ENCODE measurements around the gene NUDT7.

The NUDT7 gene

DNA sequence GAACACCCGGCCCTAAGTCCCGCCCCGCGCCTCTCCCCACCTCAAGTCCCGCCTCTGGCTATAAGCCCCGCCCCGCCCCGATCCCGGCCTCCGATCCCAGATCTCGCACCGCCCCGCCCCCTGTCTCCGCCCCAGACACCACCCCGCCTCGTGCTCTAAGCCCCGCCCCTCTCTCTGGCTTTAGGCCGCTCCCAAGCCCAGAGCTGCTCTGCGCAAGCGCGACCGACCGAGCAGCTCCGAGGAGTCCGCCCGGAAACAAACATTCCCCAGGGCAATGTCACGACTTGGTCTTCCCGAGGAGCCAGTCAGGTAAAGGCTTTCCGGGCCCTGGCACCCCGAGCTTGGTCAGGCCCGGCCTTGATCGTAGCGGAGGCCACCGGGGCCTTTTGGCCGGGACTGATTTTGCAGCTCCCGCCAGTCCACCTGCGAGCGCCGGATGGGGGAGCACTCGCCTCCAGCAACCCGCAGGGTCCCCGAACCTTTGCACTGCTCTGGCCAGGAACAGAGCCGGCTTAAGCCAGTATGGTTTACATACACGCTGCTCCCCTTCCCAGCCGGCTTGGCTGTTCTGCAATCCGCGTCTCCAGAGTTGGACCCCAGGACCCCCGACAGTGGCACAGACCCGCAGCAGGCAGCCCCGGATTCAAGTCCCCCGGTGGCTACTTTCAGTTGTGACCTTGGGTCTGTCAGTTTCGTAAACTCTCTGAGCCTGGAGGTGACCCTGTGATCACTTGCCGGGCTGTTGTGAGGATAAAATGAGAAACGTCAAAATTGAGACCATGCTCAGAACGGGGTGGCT is at the start of gene NUDT7 (continued):
- TF ChIP-seq, protein P1, sequence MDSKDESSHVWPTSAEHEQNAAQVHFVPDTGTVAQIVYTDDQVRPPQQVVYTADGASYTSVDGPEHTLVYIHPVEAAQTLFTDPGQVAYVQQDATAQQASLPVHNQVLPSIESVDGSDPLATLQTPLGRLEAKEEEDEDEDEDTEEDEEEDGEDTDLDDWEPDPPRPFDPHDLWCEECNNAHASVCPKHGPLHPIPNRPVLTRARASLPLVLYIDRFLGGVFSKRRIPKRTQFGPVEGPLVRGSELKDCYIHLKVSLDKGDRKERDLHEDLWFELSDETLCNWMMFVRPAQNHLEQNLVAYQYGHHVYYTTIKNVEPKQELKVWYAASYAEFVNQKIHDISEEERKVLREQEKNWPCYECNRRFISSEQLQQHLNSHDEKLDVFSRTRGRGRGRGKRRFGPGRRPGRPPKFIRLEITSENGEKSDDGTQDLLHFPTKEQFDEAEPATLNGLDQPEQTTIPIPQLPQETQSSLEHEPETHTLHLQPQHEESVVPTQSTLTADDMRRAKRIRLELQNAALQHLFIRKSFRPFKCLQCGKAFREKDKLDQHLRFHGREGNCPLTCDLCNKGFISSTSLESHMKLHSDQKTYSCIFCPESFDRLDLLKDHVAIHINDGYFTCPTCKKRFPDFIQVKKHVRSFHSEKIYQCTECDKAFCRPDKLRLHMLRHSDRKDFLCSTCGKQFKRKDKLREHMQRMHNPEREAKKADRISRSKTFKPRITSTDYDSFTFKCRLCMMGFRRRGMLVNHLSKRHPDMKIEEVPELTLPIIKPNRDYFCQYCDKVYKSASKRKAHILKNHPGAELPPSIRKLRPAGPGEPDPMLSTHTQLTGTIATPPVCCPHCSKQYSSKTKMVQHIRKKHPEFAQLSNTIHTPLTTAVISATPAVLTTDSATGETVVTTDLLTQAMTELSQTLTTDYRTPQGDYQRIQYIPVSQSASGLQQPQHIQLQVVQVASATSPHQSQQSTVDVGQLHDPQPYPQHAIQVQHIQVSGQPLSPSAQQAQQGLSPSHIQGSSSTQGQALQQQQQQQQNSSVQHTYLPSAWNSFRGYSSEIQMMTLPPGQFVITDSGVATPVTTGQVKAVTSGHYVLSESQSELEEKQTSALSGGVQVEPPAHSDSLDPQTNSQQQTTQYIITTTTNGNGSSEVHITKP (tag by site-specific recombination; IDR thresholded peaks at IDR 0.05), result peak; percentile 95
- no peak for TF ChIP-seq ZNF521 (tag by site-specific recombination; IDR thresholded peaks at IDR 0.05)
- TF ChIP-seq SP7 (tag by site-specific recombination; IDR thresholded peaks at IDR 0.05), result 0 out of 2 replicates have a peak, but pooled peaks have one; percentile 19
- no peak for TF ChIP-seq ZFHX2 (tag by site-specific recombination; conservative IDR thresholded peaks at IDR 0.05)
- TF ChIP-seq ZBTB20 (tag by site-specific recombination; IDR thresholded peaks at IDR 0.05), result peak; percentile 24; the same call in 1 of the 2 replicates
- no peak for TF ChIP-seq IKZF3 (tag by site-specific recombination; IDR thresholded peaks at IDR 0.05)
- TF ChIP-seq ZNF19 (tag by site-specific recombination; IDR thresholded peaks at IDR 0.05; ENCODE audit: low read depth), result no peak
- peak; percentile 62; the same call in 1 of the 2 replicates for TF ChIP-seq ZXDB (tag by site-specific recombination; IDR thresholded peaks at IDR 0.05)
- no peak for TF ChIP-seq PRDM1 (tag by site-specific recombination; IDR thresholded peaks at IDR 0.05)
- no peak for TF ChIP-seq ZBTB8A (tag by site-specific recombination; IDR thresholded peaks at IDR 0.05)
- TF ChIP-seq SETDB1 (IDR thresholded peaks at IDR 0.05; ENCODE audit: insufficient read length, low read length), result no peak
- TF ChIP-seq, protein P2, sequence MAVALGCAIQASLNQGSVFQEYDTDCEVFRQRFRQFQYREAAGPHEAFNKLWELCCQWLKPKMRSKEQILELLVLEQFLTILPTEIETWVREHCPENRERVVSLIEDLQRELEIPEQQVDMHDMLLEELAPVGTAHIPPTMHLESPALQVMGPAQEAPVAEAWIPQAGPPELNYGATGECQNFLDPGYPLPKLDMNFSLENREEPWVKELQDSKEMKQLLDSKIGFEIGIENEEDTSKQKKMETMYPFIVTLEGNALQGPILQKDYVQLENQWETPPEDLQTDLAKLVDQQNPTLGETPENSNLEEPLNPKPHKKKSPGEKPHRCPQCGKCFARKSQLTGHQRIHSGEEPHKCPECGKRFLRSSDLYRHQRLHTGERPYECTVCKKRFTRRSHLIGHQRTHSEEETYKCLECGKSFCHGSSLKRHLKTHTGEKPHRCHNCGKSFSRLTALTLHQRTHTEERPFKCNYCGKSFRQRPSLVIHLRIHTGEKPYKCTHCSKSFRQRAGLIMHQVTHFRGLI (tag by site-specific recombination; IDR thresholded peaks at IDR 0.05), result no peak
- TF ChIP-seq ZNF157 (tag by site-specific recombination; IDR thresholded peaks at IDR 0.05), result no peak
- no peak for TF ChIP-seq ZFP3 (tag by site-specific recombination; IDR thresholded peaks at IDR 0.05; ENCODE audit: low read depth)
- no peak for TF ChIP-seq ZNF341 (tag by site-specific recombination; IDR thresholded peaks at IDR 0.05; ENCODE audit: low read depth)
- no peak for TF ChIP-seq YY2 (tag by site-specific recombination; IDR thresholded peaks at IDR 0.05)
- TF ChIP-seq, protein P3, sequence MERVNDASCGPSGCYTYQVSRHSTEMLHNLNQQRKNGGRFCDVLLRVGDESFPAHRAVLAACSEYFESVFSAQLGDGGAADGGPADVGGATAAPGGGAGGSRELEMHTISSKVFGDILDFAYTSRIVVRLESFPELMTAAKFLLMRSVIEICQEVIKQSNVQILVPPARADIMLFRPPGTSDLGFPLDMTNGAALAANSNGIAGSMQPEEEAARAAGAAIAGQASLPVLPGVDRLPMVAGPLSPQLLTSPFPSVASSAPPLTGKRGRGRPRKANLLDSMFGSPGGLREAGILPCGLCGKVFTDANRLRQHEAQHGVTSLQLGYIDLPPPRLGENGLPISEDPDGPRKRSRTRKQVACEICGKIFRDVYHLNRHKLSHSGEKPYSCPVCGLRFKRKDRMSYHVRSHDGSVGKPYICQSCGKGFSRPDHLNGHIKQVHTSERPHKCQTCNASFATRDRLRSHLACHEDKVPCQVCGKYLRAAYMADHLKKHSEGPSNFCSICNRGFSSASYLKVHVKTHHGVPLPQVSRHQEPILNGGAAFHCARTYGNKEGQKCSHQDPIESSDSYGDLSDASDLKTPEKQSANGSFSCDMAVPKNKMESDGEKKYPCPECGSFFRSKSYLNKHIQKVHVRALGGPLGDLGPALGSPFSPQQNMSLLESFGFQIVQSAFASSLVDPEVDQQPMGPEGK (tag by site-specific recombination; IDR thresholded peaks at IDR 0.05), result 0 out of 2 replicates have a peak, but pooled peaks have one; percentile 22
- TF ChIP-seq, protein P4, sequence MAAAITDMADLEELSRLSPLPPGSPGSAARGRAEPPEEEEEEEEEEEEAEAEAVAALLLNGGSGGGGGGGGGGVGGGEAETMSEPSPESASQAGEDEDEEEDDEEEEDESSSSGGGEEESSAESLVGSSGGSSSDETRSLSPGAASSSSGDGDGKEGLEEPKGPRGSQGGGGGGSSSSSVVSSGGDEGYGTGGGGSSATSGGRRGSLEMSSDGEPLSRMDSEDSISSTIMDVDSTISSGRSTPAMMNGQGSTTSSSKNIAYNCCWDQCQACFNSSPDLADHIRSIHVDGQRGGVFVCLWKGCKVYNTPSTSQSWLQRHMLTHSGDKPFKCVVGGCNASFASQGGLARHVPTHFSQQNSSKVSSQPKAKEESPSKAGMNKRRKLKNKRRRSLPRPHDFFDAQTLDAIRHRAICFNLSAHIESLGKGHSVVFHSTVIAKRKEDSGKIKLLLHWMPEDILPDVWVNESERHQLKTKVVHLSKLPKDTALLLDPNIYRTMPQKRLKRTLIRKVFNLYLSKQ (tag by site-specific recombination; IDR thresholded peaks at IDR 0.05; ENCODE audit: borderline replicate concordance), result no peak
- TF ChIP-seq FEZF1 (tag by site-specific recombination; IDR thresholded peaks at IDR 0.05), result no peak
- TF ChIP-seq YY1 (tag by site-specific recombination; IDR thresholded peaks at IDR 0.05), result no peak
- TF ChIP-seq, protein P5, sequence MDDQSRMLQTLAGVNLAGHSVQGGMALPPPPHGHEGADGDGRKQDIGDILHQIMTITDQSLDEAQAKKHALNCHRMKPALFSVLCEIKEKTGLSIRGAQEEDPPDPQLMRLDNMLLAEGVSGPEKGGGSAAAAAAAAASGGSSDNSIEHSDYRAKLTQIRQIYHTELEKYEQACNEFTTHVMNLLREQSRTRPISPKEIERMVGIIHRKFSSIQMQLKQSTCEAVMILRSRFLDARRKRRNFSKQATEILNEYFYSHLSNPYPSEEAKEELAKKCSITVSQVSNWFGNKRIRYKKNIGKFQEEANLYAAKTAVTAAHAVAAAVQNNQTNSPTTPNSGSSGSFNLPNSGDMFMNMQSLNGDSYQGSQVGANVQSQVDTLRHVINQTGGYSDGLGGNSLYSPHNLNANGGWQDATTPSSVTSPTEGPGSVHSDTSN (CRISPR knock-in tag; IDR thresholded peaks at IDR 0.05), result no peak
- TF ChIP-seq, protein P6, sequence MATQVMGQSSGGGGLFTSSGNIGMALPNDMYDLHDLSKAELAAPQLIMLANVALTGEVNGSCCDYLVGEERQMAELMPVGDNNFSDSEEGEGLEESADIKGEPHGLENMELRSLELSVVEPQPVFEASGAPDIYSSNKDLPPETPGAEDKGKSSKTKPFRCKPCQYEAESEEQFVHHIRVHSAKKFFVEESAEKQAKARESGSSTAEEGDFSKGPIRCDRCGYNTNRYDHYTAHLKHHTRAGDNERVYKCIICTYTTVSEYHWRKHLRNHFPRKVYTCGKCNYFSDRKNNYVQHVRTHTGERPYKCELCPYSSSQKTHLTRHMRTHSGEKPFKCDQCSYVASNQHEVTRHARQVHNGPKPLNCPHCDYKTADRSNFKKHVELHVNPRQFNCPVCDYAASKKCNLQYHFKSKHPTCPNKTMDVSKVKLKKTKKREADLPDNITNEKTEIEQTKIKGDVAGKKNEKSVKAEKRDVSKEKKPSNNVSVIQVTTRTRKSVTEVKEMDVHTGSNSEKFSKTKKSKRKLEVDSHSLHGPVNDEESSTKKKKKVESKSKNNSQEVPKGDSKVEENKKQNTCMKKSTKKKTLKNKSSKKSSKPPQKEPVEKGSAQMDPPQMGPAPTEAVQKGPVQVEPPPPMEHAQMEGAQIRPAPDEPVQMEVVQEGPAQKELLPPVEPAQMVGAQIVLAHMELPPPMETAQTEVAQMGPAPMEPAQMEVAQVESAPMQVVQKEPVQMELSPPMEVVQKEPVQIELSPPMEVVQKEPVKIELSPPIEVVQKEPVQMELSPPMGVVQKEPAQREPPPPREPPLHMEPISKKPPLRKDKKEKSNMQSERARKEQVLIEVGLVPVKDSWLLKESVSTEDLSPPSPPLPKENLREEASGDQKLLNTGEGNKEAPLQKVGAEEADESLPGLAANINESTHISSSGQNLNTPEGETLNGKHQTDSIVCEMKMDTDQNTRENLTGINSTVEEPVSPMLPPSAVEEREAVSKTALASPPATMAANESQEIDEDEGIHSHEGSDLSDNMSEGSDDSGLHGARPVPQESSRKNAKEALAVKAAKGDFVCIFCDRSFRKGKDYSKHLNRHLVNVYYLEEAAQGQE (tag by site-specific recombination; IDR thresholded peaks at IDR 0.05), result no peak
- TF ChIP-seq ZNF391 (tag by site-specific recombination; IDR thresholded peaks at IDR 0.05; ENCODE audit: borderline replicate concordance, low read depth), result no peak
- TF ChIP-seq, protein P7, sequence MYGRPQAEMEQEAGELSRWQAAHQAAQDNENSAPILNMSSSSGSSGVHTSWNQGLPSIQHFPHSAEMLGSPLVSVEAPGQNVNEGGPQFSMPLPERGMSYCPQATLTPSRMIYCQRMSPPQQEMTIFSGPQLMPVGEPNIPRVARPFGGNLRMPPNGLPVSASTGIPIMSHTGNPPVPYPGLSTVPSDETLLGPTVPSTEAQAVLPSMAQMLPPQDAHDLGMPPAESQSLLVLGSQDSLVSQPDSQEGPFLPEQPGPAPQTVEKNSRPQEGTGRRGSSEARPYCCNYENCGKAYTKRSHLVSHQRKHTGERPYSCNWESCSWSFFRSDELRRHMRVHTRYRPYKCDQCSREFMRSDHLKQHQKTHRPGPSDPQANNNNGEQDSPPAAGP (tag by site-specific recombination; IDR thresholded peaks at IDR 0.05), result no peak
- no peak for TF ChIP-seq ZNF37A (tag by site-specific recombination; IDR thresholded peaks at IDR 0.05)

Measured in HEK293 (cell line).